ENCODE results near the gene KRTAP12-1.

DNA sequence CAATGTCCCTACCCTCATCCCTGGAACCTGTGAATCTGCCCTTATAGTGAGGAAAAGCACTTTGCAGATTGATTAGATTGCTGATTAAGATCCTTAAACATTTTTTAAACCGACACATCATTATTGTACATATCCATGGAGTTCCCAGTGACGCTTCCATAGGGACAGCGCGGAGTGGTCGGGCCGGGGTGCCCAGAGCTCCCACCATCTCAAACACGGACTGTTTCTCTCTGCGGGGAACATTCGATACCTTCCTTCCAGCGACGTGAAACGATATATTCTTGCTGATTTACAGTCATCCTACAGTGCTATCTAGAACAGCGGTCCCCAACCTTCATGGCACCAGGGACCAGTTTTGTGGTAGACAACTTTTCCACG is 19.0 kb upstream of the KRTAP12-1 start:
- TF ChIP-seq, protein P1, sequence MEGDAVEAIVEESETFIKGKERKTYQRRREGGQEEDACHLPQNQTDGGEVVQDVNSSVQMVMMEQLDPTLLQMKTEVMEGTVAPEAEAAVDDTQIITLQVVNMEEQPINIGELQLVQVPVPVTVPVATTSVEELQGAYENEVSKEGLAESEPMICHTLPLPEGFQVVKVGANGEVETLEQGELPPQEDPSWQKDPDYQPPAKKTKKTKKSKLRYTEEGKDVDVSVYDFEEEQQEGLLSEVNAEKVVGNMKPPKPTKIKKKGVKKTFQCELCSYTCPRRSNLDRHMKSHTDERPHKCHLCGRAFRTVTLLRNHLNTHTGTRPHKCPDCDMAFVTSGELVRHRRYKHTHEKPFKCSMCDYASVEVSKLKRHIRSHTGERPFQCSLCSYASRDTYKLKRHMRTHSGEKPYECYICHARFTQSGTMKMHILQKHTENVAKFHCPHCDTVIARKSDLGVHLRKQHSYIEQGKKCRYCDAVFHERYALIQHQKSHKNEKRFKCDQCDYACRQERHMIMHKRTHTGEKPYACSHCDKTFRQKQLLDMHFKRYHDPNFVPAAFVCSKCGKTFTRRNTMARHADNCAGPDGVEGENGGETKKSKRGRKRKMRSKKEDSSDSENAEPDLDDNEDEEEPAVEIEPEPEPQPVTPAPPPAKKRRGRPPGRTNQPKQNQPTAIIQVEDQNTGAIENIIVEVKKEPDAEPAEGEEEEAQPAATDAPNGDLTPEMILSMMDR (IDR thresholded peaks at IDR 0.05; ENCODE audit: insufficient read depth, low read depth, low read length) = no peak
- no peak for TF ChIP-seq EZH2 (IDR thresholded peaks at IDR 0.05; ENCODE audit: insufficient read depth, low read length)
